Rectal smooth muscle tissue (tissue), 1 donor: ENCODE results near the gene MACROD1.

Experiments used
- H3K27ac ChIP-seq: one replicate; pipeline ENCODE4 v1.7.0; 2013; ENCODE audit warnings: low read depth, low read length, inconsistent platforms
- H3K27me3 ChIP-seq: one replicate; pipeline ENCODE4 v1.7.0; 2013; ENCODE audit warnings: low read length; ENCODE audit not compliant: control insufficient read depth, insufficient read depth
- H3K36me3 ChIP-seq: one replicate; pipeline ENCODE4 v1.7.0; 2013; ENCODE audit warnings: low read length; ENCODE audit not compliant: control insufficient read depth, insufficient read depth
- H3K4me1 ChIP-seq: one replicate; pipeline ENCODE4 v1.7.0; 2013; ENCODE audit warnings: low read length; ENCODE audit not compliant: control insufficient read depth, insufficient read depth
- H3K4me3 ChIP-seq: one replicate; pipeline ENCODE4 v1.7.0; 2013; ENCODE audit warnings: low read length
- H3K9ac ChIP-seq: one replicate; pipeline ENCODE4 v1.7.0; 2013; ENCODE audit warnings: low read length

MACROD1 gene

DNA sequence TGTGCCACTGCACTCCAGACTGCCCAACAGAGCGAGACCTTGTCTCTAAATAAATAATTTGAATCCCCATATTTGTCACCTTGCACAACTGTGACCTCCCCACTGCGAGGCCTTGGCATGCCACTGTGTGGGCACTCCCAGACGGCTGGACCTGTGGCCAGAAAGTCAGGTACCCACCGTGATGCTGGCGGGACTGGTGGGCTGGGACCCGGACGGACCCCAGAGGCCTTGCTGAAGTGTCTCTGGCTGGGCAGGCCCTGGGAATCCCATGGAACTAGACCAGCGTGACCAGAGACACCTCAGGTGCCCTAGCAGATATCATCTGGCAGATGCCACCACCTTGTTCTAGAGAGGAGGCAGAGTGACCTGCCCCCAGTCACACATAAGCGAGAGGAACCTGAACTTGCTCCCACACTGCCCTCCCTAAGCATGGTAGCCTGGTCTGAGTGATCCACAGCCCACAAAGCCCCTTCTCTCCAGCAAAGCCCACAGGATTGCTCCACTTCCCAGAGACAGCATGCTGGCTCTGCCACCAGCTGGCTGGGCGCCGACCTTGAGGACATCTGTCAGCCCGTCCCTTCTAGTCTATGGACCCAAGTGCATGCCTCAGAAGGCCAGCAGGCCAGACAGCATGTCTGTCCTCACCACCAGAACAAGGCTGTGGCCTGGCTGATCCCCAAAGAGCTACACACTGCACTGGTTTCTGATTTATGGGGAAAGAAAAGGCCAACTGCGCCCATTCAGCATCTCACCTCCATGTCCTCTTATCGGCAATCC lies 9.5 kb downstream of the MACROD1 start:
- Histone ChIP-seq H3K27ac (no peak overlapping the region), H3K4me3 (no peak overlapping the region), H3K4me1 (no peaks in the 10 kb centered on the region), H3K36me3 (no peaks in the 10 kb centered on the region), H3K27me3 (no peaks in the 10 kb centered on the region), H3K9ac (no peak overlapping the region)

GRCh38 chr11:64153812-64154211 lies 12.1 kb downstream of the MACROD1 start:
- Histone ChIP-seq H3K4me3 (no peak overlapping the region), H3K9ac (no peak overlapping the region), H3K36me3 (no peaks in the 10 kb centered on the region), H3K4me1 (peaks cover 4% of the 10 kb centered on the region), H3K27ac (no peak overlapping the region), H3K27me3 (no peaks in the 10 kb centered on the region)

- H3K27me3 ChIP-seq: no peaks in the 10 kb centered on the region
- H3K4me3 ChIP-seq: no peak overlapping the region
- peaks cover 9% of the 10 kb centered on the region for H3K4me1 ChIP-seq
- H3K27ac ChIP-seq: no peak overlapping the region
- H3K36me3 ChIP-seq: no peaks in the 10 kb centered on the region
- H3K9ac ChIP-seq: no peak overlapping the region
These were observed 12.8 kb downstream of the MACROD1 start for GRCh38 chr11:64152841-64153691.

DNA sequence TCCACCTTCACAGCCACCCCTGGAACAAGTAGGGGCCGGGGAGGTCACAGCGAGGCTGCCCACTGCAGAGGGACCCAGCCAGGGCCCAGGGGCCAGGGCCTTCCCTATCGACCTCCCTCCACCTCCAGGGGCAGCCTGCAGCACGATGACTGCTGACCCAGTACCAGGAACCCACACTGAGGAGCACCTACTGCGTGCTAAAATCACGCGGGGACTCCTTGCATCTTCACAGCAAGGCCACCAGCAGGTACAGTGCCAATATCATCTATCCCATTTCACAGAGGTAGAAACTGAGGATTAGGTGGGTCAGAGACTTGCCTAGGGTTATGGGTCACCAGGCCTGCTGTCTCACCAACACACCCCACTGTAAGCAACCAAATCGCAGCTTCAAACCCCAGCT lies 14.6 kb downstream of the MACROD1 start:
- Histone ChIP-seq H3K4me3 (no peak overlapping the region), H3K27ac (no peak overlapping the region), H3K36me3 (no peaks in the 10 kb centered on the region), H3K27me3 (no peaks in the 10 kb centered on the region), H3K4me1 (peaks cover 13% of the 10 kb centered on the region), H3K9ac (no peak overlapping the region)

GRCh38 chr11:64150481-64151239 lies 15.3 kb downstream of the MACROD1 start:
- Histone ChIP-seq H3K36me3 (no peaks in the 10 kb centered on the region), H3K27me3 (no peaks in the 10 kb centered on the region), H3K4me3 (no peak overlapping the region), H3K9ac (no peak overlapping the region), H3K27ac (no peak overlapping the region), H3K4me1 (peaks cover 13% of the 10 kb centered on the region)

DNA sequence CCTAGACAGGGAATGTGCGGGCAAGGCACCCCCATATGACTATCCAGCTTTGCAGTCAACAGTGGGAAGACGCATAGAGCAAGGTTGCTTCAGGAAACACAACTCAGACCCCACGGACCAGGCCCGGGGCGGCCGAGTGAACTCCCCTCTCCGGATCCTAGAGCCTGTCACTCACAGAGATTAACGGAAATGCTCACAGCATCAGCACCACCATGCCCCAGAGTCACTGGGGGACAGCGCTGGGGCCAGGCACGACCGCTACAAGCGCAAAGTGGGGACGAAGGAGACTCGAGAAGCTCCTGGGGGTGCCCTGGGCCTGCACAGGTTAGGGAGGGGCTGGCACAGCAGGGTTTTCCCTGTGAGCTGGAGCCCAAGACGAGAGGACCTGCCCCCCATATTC lies 15.9 kb downstream of the MACROD1 start:
- no peaks in the 10 kb centered on the region for H3K27me3 ChIP-seq
- H3K4me3 ChIP-seq: no peak overlapping the region
- H3K9ac ChIP-seq: no peak overlapping the region
- H3K4me1 ChIP-seq: peaks cover 13% of the 10 kb centered on the region
- H3K36me3 ChIP-seq: no peaks in the 10 kb centered on the region
- H3K27ac ChIP-seq: no peak overlapping the region

DNA sequence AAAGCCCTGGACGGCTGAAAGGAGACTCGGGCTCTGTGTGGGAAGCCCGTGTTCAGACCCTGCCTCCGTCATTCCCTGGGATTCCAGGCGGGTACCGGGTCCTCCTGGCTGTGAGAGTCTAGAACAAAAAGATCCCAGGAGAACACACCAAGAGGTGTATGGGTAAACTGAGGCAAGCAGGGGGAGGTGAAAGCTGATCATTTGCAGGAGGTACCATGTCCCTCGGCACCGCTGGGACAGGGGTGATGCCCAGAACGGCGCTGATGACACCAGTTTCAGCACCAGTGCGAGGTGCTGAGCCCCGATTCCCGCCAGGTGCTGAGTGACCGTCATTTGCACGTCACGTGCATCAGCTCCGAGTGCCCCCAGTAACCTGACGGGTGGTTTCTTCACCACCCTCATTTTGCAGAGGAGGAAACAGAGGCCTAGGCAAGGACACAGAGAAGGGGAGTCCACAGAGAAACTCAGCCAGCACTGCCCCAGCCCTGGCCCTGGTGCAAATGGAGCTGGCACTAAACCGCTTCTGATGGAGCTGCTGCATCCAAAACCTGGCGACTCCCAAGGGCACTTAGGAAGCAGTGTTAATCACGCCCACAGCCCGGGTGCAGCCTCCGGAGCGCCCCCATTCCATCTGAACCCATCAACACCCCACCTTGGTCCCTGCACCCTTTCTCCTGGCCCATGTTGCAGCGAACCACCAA lies 16.8 kb downstream of the MACROD1 start:
- H3K4me1 ChIP-seq: peaks cover 13% of the 10 kb centered on the region
- H3K36me3 ChIP-seq: no peaks in the 10 kb centered on the region
- H3K9ac ChIP-seq: no peak overlapping the region
- peak overlapping the region; percentile 88 for H3K27ac ChIP-seq
- peak overlapping the region; percentile 28 for H3K4me3 ChIP-seq
- no peaks in the 10 kb centered on the region for H3K27me3 ChIP-seq

DNA sequence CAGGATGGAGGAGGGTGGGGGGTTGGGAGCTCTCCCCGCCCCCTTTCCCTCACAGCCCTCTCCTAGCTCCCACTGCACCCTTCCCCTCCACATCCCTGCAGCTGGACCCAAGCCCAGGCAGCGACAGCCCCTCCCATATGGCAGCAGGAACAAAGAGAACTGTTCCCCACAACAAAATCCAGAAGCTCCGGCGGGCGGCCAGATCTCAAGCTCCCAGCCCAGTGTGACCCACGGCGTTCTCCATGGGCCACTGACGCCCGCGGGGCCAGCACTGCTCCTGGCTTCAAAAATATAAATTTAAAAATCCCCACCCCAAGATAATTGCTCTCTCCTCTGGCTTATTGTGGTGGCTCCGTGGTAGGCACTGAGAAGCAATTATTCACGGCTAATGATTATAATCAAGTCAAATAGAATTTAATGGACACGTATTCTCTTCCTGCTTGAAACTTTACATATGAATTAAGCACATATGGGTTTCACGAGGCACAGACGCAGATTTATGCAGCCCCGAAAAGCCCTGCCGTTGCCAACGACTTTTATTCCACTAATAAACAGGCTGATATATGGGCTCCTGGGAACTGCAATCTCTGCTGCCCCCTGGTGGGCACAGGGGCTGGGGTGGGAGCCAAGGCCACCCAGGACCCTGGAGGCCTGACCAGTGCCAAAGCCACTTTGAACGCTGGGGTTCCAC lies 17.5 kb downstream of the MACROD1 start:
- Histone ChIP-seq H3K4me1 (peaks cover 13% of the 10 kb centered on the region), H3K27ac (peak overlapping the region; percentile 88), H3K4me3 (peak overlapping the region; percentile 28), H3K9ac (no peak overlapping the region), H3K36me3 (no peaks in the 10 kb centered on the region), H3K27me3 (no peaks in the 10 kb centered on the region)

DNA sequence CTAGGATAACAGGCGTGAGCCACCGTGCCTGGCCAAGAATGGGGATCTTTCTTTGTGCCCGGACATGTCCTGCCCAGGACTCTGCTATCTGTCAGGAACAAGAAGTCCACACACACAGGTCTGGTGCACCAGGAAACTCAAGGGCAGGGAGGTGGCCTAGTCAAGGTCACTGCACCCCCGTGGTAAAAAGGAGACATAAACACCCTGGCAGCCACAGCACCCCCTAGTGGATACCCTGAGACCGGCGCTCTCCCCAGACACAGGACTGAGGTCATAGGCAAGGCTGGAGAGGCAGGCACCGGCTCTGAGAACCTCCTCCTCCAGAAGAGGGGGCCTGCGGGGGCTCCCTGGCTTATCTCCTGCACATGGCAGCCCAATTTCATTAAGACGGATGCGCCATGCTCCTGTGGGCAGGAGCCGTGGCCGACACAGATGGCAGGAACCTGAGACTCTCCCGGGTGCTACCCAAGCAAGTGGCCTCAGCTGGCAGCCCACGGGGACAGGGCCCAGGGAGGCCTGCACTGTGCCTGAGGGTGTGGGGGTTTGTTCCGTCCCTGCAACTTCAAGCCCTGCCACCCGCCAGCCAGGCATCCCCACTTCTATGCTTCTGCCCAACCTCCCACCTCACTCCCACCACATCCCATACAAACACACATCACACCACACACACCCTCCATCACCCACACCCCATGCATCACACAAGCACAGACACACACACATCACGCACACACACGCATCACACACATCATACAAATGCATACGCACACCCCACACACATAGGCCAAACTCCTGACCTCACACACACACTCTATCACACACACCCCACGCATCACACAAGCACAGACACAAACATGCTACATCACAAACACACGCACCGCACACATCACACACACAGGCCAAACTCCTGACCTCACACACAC lies 19.6 kb downstream of the MACROD1 start:
- Histone ChIP-seq H3K27ac (no peak overlapping the region), H3K4me1 (peaks cover 18% of the 10 kb centered on the region)

DNA sequence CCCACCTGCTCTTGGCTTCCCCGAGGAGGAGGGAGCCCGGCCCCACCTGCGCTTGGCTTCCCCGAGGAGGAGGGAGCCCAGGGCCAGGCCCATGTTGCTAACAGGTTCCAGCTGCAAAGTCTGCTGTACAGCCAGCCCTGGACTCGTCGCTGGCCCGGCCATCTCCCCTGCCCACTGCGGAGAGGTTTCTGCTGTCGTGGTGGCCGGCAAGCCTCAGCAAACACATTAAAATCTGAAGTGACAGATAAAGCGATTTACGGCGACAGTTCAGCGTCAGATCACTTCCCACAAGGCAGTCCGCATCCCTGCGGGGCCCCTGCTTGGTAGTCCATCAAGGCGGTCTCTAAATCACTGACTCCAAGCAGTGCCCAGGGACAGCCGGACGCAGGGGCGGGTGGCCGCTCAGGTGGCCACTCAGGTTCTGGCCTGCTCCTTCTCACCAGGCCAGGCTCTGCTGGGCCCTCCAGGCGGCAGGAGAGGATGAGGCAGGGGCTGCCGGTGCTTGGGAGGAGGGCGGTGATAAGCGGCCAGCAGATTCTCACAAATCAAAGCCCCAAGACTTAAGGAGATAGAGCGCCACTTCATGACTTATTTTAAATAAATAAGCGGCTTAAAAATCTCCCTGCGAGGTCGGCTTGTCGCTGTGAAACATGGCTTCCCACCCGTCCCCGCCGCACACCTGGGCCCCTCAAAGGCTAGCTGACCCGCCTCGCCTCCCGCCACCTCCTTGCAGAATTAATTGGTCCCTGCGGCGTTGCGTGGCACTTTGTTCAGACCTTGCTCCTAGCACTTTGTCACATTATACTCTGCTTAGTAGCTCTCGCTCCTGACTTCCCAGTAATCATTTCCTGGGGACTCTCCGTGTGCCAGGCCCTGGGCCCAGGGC lies 21.1 kb downstream of the MACROD1 start:
- no peak overlapping the region for H3K27ac ChIP-seq
- no peaks in the 10 kb centered on the region for H3K36me3 ChIP-seq
- H3K4me3 ChIP-seq: no peak overlapping the region
- peaks cover 22% of the 10 kb centered on the region for H3K4me1 ChIP-seq
- no peaks in the 10 kb centered on the region for H3K27me3 ChIP-seq
- no peak overlapping the region for H3K9ac ChIP-seq

More for the DNA sequence above, 19.6 kb downstream of the MACROD1 start:
- Histone ChIP-seq H3K27me3 (no peaks in the 10 kb centered on the region), H3K9ac (no peak overlapping the region), H3K4me3 (no peak overlapping the region), H3K36me3 (no peaks in the 10 kb centered on the region)
